Erythroblast (primary cell): Measurements from ENCODE around the gene TRIM36.
A peak's percentile ranks its signal among the peaks of the same experiment; 100 is the strongest.

Experiments
- DNase-seq, 2 experiments: peaks; one replicate each; lab custom pipeline; 2025; lab: John Stamatoyannopoulos, UW
- GATA1 ChIP-seq: IDR thresholded peaks from 2 replicates; pipeline ENCODE4 v1.6.1; 2011; ENCODE audit warnings: low read depth, mild to moderate bottlenecking, control low read depth, low read length, moderate library complexity
- POLR2A ChIP-seq: IDR thresholded peaks from 2 replicates; pipeline ENCODE4 v1.6.1; 2011; ENCODE audit warnings: mild to moderate bottlenecking, low read length

TRIM36 gene

GRCh38 chr5:115136294-115136693, 33.4 kb downstream of the TRIM36 start:
- no peak for DNase-seq
- TF ChIP-seq POLR2A: no peak
- TF ChIP-seq GATA1: no peak

- no peak for DNase-seq
- TF ChIP-seq GATA1 (no peak), POLR2A (no peak)
These were observed 37.2 kb downstream of the TRIM36 start for GRCh38 chr5:115132465-115132864.

- no peak for TF ChIP-seq POLR2A
- no peak for DNase-seq
These were observed 43.4 kb downstream of the TRIM36 start for GRCh38 chr5:115126303-115126702.

GRCh38 chr5:115124741-115125140, 45.0 kb downstream of the TRIM36 start:
- no peak for DNase-seq
- no peak for TF ChIP-seq GATA1
- no peak for TF ChIP-seq POLR2A

- DNase-seq: no peak
These were observed 53.7 kb downstream of the TRIM36 start for GRCh38 chr5:115116001-115116400.

GRCh38 chr5:115109840-115110239, 59.9 kb downstream of the TRIM36 start:
- TF ChIP-seq POLR2A (no peak), GATA1 (no peak)
- DNase-seq: no peak

More at GRCh38 chr5:115116001-115116400, 53.7 kb downstream of the TRIM36 start:
- TF ChIP-seq GATA1 (no peak), POLR2A (no peak)

- TF ChIP-seq GATA1: no peak
- no peak for TF ChIP-seq POLR2A
- DNase-seq: no peak
These were observed 60.4 kb downstream of the TRIM36 start for GRCh38 chr5:115109356-115109755.

- no peak for DNase-seq
- TF ChIP-seq POLR2A: no peak
- no peak for TF ChIP-seq GATA1
These were observed 69.3 kb downstream of the TRIM36 start for GRCh38 chr5:115100319-115100955.

- TF ChIP-seq POLR2A (no peak), GATA1 (no peak)
- peak; percentile 28 to 57 for DNase-seq
These were observed 71.5 kb downstream of the TRIM36 start for GRCh38 chr5:115098041-115098702.

- no peak for DNase-seq
- no peak for TF ChIP-seq POLR2A
- TF ChIP-seq GATA1: no peak
These were observed 72.5 kb downstream of the TRIM36 start for GRCh38 chr5:115097236-115097635.

GRCh38 chr5:115096034-115096769, 73.5 kb downstream of the TRIM36 start:
- no peak for DNase-seq
- no peak for TF ChIP-seq POLR2A
- no peak for TF ChIP-seq GATA1

- TF ChIP-seq POLR2A (no peak), GATA1 (no peak)
- DNase-seq: no peak
These were observed 81.8 kb downstream of the TRIM36 start for GRCh38 chr5:115087951-115088350.

- no peak for DNase-seq
- TF ChIP-seq GATA1: no peak
- no peak for TF ChIP-seq POLR2A
These were observed 83.2 kb downstream of the TRIM36 start for GRCh38 chr5:115086473-115086872.

GRCh38 chr5:115084246-115084793, 85.4 kb downstream of the TRIM36 start:
- no peak for DNase-seq
- no peak for TF ChIP-seq GATA1
